Gastrocnemius medialis (tissue), 4 donors: ENCODE measurements around the gene C6orf89.
"Not testable (repeated sequence)": the region's sequence is repeated elsewhere in the genome, so short reads cannot be mapped to it uniquely, and the experiment has no call there.

Experiments used
- CTCF ChIP-seq, 5 experiments: fragments of 450-650 bp in 3 of 5; fragments of 200-600 bp in 2 of 5; sonication (generic) in 2 of 5; IDR thresholded peaks in 4 of 5; conservative IDR thresholded peaks in 1 of 5; 1 replicate in 4 of 5; 2 replicates in 1 of 5; pipeline ENCODE4 v1.5.1; 2016 to 2019; ENCODE audit warnings: antibody characterized with exemption in 5 of 5, mild to moderate bottlenecking in 3 of 5, moderate library complexity in 3 of 5
- POLR2A ChIP-seq, 2 donors: fragments of 450-650 bp; IDR thresholded peaks; one replicate each; pipeline ENCODE4 v1.6.1; 2017; ENCODE audit warnings: antibody characterized with exemption in 2 of 2, mild to moderate bottlenecking in 2 of 2, moderate library complexity in 2 of 2

GRCh38 chr6:36891153-36891552 lies 5.4 kb downstream of the C6orf89 start:
- not testable (repeated sequence) for TF ChIP-seq CTCF (IDR thresholded peaks at IDR 0.05 in 4 of 5, conservative IDR thresholded peaks at IDR 0.05 in 1 of 5); POLR2A (IDR thresholded peaks at IDR 0.05)
